Vagina (tissue), 2 donors: ENCODE data around the gene RFTN1.

ENCODE experiments used
- POLR2AphosphoS5 ChIP-seq, 2 donors: sonication (generic); formaldehyde crosslinking; IDR thresholded peaks; one replicate each; pipeline ENCODE4 v1.9.0; 2017; ENCODE audit warnings: antibody characterized with exemption in 2 of 2, mild to moderate bottlenecking in 2 of 2, low read depth in 1 of 2; ENCODE audit not compliant: insufficient read depth in 1 of 2
- TF ChIP-seq, protein P1 (sequence below), 3 experiments: fragments of 450-650 bp in 2 of 3; fragments of 200-600 bp in 1 of 3; sonication (generic) in 1 of 3; IDR thresholded peaks; one replicate each; pipeline ENCODE4 v1.5.1; 2017 to 2019; ENCODE audit warnings: antibody characterized with exemption in 3 of 3, mild to moderate bottlenecking in 2 of 3, moderate library complexity in 2 of 3

DNA sequence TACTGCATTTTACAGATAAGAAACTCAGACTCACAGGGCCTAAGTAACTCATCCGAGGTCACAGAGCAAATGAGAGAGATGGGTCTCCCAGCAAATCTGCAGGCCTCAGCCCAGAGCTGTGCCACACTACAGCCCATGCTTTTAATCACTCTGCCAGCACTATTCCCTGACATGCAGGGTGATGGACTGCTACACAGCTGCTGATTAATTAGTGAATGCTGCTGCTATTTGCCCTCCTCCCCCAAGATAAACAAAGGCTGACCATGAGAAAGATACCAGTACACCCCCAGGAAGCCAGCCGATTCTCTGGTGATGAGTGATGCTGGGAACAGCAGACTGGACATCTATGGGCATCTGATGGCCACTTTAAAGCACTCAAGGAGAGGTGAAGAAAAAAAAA, 39.3 kb downstream of the RFTN1 start:
- TF ChIP-seq, protein P1, sequence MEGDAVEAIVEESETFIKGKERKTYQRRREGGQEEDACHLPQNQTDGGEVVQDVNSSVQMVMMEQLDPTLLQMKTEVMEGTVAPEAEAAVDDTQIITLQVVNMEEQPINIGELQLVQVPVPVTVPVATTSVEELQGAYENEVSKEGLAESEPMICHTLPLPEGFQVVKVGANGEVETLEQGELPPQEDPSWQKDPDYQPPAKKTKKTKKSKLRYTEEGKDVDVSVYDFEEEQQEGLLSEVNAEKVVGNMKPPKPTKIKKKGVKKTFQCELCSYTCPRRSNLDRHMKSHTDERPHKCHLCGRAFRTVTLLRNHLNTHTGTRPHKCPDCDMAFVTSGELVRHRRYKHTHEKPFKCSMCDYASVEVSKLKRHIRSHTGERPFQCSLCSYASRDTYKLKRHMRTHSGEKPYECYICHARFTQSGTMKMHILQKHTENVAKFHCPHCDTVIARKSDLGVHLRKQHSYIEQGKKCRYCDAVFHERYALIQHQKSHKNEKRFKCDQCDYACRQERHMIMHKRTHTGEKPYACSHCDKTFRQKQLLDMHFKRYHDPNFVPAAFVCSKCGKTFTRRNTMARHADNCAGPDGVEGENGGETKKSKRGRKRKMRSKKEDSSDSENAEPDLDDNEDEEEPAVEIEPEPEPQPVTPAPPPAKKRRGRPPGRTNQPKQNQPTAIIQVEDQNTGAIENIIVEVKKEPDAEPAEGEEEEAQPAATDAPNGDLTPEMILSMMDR (IDR thresholded peaks at IDR 0.05): no peak
- no peak for TF ChIP-seq POLR2AphosphoS5 (IDR thresholded peaks at IDR 0.05; ENCODE audit: insufficient read depth in 1 of 2, low read depth in 1 of 2)
